SJCRH30 (cell line): ENCODE results near the gene FBXW7. TPM values are rescaled to one million over a fixed set of nuclear protein-coding genes. Genes with fewer than 3 reads are reported as not detected.

Experiments used
- DNase-seq, 2 experiments: peaks; one replicate each; pipeline ENCODE4 v3.0.0-alpha.2; 2015 to 2020
- H3K27ac ChIP-seq: fragments of 250-450 bp; sonication (Bioruptor Pico); 2 replicates; pipeline ENCODE4 v1.5.1; 2020; ENCODE audit warnings: mild to moderate bottlenecking, moderate library complexity
- H3K27me3 ChIP-seq: fragments of 250-450 bp; sonication (Bioruptor Pico); 2 replicates; pipeline ENCODE4 v1.5.1; 2020; ENCODE audit warnings: mild to moderate bottlenecking, moderate library complexity
- H3K36me3 ChIP-seq: fragments of 250-450 bp; sonication (Bioruptor Pico); 2 replicates; pipeline ENCODE4 v1.5.1; 2020; ENCODE audit warnings: mild to moderate bottlenecking, moderate library complexity
- H3K4me1 ChIP-seq: fragments of 250-450 bp; sonication (Bioruptor Pico); 2 replicates; pipeline ENCODE4 v1.5.1; 2020; ENCODE audit warnings: mild to moderate bottlenecking, moderate library complexity
- H3K4me3 ChIP-seq: fragments of 250-450 bp; sonication (Bioruptor Pico); 2 replicates; pipeline ENCODE4 v1.5.1; 2020; ENCODE audit warnings: mild to moderate bottlenecking, moderate library complexity
- H3K9me3 ChIP-seq: fragments of 250-450 bp; sonication (Bioruptor Pico); replicated peaks from 2 replicates; pipeline ENCODE4 v1.5.1; 2020; ENCODE audit warnings: mild to moderate bottlenecking, moderate library complexity
- total RNA-seq: library from RNA; depleted of rRNA; stranded (reverse); fragments of >200 nt; shearing (Covaris generic); gene quantifications from 2 replicates; pipeline ENCODE4 v1.2.3, GENCODE V29; 2014

FBXW7 gene
- total RNA-seq, 1 experiment from 2014 or later = 35.0 TPM

- Histone ChIP-seq H3K4me3 (no peak overlapping the region), H3K27ac (no peak overlapping the region), H3K4me1 (no peaks in the 10 kb centered on the region), H3K9me3 (no peaks in the 10 kb centered on the region), H3K36me3 (no peaks in the 10 kb centered on the region), H3K27me3 (no peaks in the 10 kb centered on the region)
- no peak for DNase-seq
Measured at GRCh38 chr4:152359208-152360044, 176.5 kb downstream of the FBXW7 start.

- Histone ChIP-seq H3K27me3 (no peaks in the 10 kb centered on the region), H3K4me3 (no peak overlapping the region), H3K27ac (no peak overlapping the region), H3K4me1 (no peaks in the 10 kb centered on the region), H3K36me3 (no peaks in the 10 kb centered on the region), H3K9me3 (no peaks in the 10 kb centered on the region)
- no peak for DNase-seq
Measured at GRCh38 chr4:152357206-152357605, 178.7 kb downstream of the FBXW7 start.

GRCh38 chr4:152356428-152357034, 179.4 kb downstream of the FBXW7 start:
- no peaks in the 10 kb centered on the region for H3K36me3 ChIP-seq
- H3K27me3 ChIP-seq = no peaks in the 10 kb centered on the region
- no peaks in the 10 kb centered on the region for H3K4me1 ChIP-seq
- H3K4me3 ChIP-seq = no peak overlapping the region
- no peak overlapping the region for H3K27ac ChIP-seq
- H3K9me3 ChIP-seq = no peaks in the 10 kb centered on the region
- DNase-seq = no peak

GRCh38 chr4:152352622-152353116, 183.2 kb downstream of the FBXW7 start:
- Histone ChIP-seq H3K27ac (peak overlapping the region; percentile 38; the same call in 1 of the 2 replicates), H3K9me3 (no peaks in the 10 kb centered on the region), H3K4me3 (peak overlapping the region; percentile 57), H3K4me1 (no peaks in the 10 kb centered on the region), H3K27me3 (no peaks in the 10 kb centered on the region), H3K36me3 (no peaks in the 10 kb centered on the region)
- DNase-seq = peak; percentile 79 to 91

GRCh38 chr4:152352215-152352614, 183.7 kb downstream of the FBXW7 start:
- H3K27me3 ChIP-seq = no peaks in the 10 kb centered on the region
- no peaks in the 10 kb centered on the region for H3K9me3 ChIP-seq
- peak overlapping the region; percentile 38; the same call in 1 of the 2 replicates for H3K27ac ChIP-seq
- peak overlapping the region; percentile 57 for H3K4me3 ChIP-seq
- no peak for DNase-seq
- H3K36me3 ChIP-seq = no peaks in the 10 kb centered on the region
- H3K4me1 ChIP-seq = no peaks in the 10 kb centered on the region

- Histone ChIP-seq H3K36me3 (no peaks in the 10 kb centered on the region; the same call in 1 of the 2 replicates), H3K27me3 (no peaks in the 10 kb centered on the region), H3K9me3 (no peaks in the 10 kb centered on the region), H3K4me1 (no peaks in the 10 kb centered on the region), H3K4me3 (no peak overlapping the region), H3K27ac (no peak overlapping the region)
- no peak for DNase-seq
Measured at GRCh38 chr4:152351080-152351479, 184.8 kb downstream of the FBXW7 start.

- Histone ChIP-seq H3K4me3 (no peak overlapping the region), H3K9me3 (no peaks in the 10 kb centered on the region), H3K36me3 (no peaks in the 10 kb centered on the region; the same call in 1 of the 2 replicates), H3K27ac (no peak overlapping the region), H3K27me3 (no peaks in the 10 kb centered on the region), H3K4me1 (no peaks in the 10 kb centered on the region)
- DNase-seq = peak in 1 of 2 experiments; percentile 6
Measured at GRCh38 chr4:152348670-152349069, 187.2 kb downstream of the FBXW7 start.

- Histone ChIP-seq H3K36me3 (no peaks in the 10 kb centered on the region; the same call in 1 of the 2 replicates), H3K9me3 (no peaks in the 10 kb centered on the region), H3K4me1 (no peaks in the 10 kb centered on the region), H3K27ac (no peak overlapping the region), H3K27me3 (no peaks in the 10 kb centered on the region), H3K4me3 (no peak overlapping the region)
- DNase-seq = no peak
Measured at GRCh38 chr4:152346979-152347378, 188.9 kb downstream of the FBXW7 start.

- Histone ChIP-seq H3K27ac (no peak overlapping the region), H3K9me3 (no peaks in the 10 kb centered on the region), H3K4me3 (no peak overlapping the region), H3K4me1 (no peaks in the 10 kb centered on the region), H3K36me3 (no peaks in the 10 kb centered on the region; the same call in 1 of the 2 replicates), H3K27me3 (no peaks in the 10 kb centered on the region)
- no peak for DNase-seq
Measured at GRCh38 chr4:152346526-152346925, 189.4 kb downstream of the FBXW7 start.

- no peaks in the 10 kb centered on the region for H3K27me3 ChIP-seq
- no peaks in the 10 kb centered on the region for H3K9me3 ChIP-seq
- no peak for DNase-seq
- no peaks in the 10 kb centered on the region for H3K4me1 ChIP-seq
- H3K36me3 ChIP-seq = no peaks in the 10 kb centered on the region; the same call in 1 of the 2 replicates
- no peak overlapping the region for H3K27ac ChIP-seq
- H3K4me3 ChIP-seq = no peak overlapping the region
Measured at GRCh38 chr4:152344001-152344400, 191.9 kb downstream of the FBXW7 start.

GRCh38 chr4:152342293-152342692, 193.6 kb downstream of the FBXW7 start:
- no peak overlapping the region for H3K27ac ChIP-seq
- DNase-seq = no peak
- no peak overlapping the region for H3K4me3 ChIP-seq
- H3K4me1 ChIP-seq = no peaks in the 10 kb centered on the region
- no peaks in the 10 kb centered on the region for H3K27me3 ChIP-seq
- no peaks in the 10 kb centered on the region for H3K9me3 ChIP-seq
- H3K36me3 ChIP-seq = peaks cover 2% of the 10 kb centered on the region; the same call in 1 of the 2 replicates

GRCh38 chr4:152340818-152341217, 195.1 kb downstream of the FBXW7 start:
- Histone ChIP-seq H3K27me3 (no peaks in the 10 kb centered on the region), H3K4me1 (no peaks in the 10 kb centered on the region), H3K27ac (no peak overlapping the region), H3K36me3 (0 out of 2 replicates have a peak, but pooled peaks cover 2% of the 10 kb centered on the region), H3K9me3 (no peaks in the 10 kb centered on the region), H3K4me3 (no peak overlapping the region)
- DNase-seq = no peak

- 0 out of 2 replicates have a peak, but pooled peaks cover 2% of the 10 kb centered on the region for H3K36me3 ChIP-seq
- no peak overlapping the region for H3K27ac ChIP-seq
- H3K4me3 ChIP-seq = no peak overlapping the region
- no peaks in the 10 kb centered on the region for H3K27me3 ChIP-seq
- H3K4me1 ChIP-seq = no peaks in the 10 kb centered on the region
- DNase-seq = no peak
- H3K9me3 ChIP-seq = no peaks in the 10 kb centered on the region
Measured at GRCh38 chr4:152339576-152339975, 196.3 kb downstream of the FBXW7 start.

- Histone ChIP-seq H3K27me3 (no peaks in the 10 kb centered on the region), H3K9me3 (no peaks in the 10 kb centered on the region), H3K36me3 (peaks cover 6% of the 10 kb centered on the region), H3K4me1 (no peaks in the 10 kb centered on the region), H3K4me3 (no peak overlapping the region), H3K27ac (no peak overlapping the region)
- no peak for DNase-seq
Measured at GRCh38 chr4:152334931-152335330, 201.0 kb downstream of the FBXW7 start.

GRCh38 chr4:152331042-152331441, 204.8 kb downstream of the FBXW7 start:
- Histone ChIP-seq H3K27ac (no peak overlapping the region), H3K9me3 (no peaks in the 10 kb centered on the region), H3K4me1 (no peaks in the 10 kb centered on the region), H3K27me3 (no peaks in the 10 kb centered on the region), H3K4me3 (no peak overlapping the region), H3K36me3 (peaks cover 12% of the 10 kb centered on the region)
- DNase-seq = no peak
